Panc1 (cell line): Measurements from ENCODE around the gene GABRR2. TPM values are rescaled to one million over a fixed set of nuclear protein-coding genes. Genes with fewer than 3 reads are reported as not detected.

Source experiments
- ATAC-seq: fragments of 200-7000 bp; cut with Tn5 transposase; 2 replicates; pipeline ENCODE4 v1.9.1; 2020; ENCODE audit warnings: mild to moderate bottlenecking, moderate library complexity
- BruUV-seq: library from RNA; stranded (reverse); fragments of 400-500 nt; replicated peaks from 2 replicates; lab custom pipeline; 2021; lab: Mats Ljungman, UMichigan
- CTCF ChIA-PET: fragments of 300-600 bp; sonication (Branson Sonifier 250); formaldehyde crosslinking; loops from one replicate; lab custom pipeline; 2022; ENCODE audit warnings: antibody characterized with exemption; lab: Charles Lee
- POLR2A ChIA-PET: fragments of 300-600 bp; sonication (Branson Sonifier 250); formaldehyde crosslinking; loops from one replicate; lab custom pipeline; 2022; ENCODE audit warnings: antibody characterized with exemption; lab: Charles Lee
- DNase-seq: peaks from one replicate; pipeline ENCODE4 v3.0.0-alpha.2; 2010; ENCODE audit warnings: low read depth, low spot score
- H3K27ac ChIP-seq: 2 replicates; pipeline ENCODE4 v1.5.1; 2011; ENCODE audit warnings: mild to moderate bottlenecking, low read length, inconsistent platforms
- H3K27me3 ChIP-seq: fragments of 200-500 bp; sonication (Bioruptor generic); 2 replicates; pipeline ENCODE4 v1.6.0; 2014; ENCODE audit warnings: low read length, inconsistent platforms; ENCODE audit not compliant: control insufficient read depth, insufficient read depth
- H3K36me3 ChIP-seq: fragments of 200-500 bp; sonication (Bioruptor generic); 2 replicates; pipeline ENCODE4 v1.5.1; 2014; ENCODE audit warnings: inconsistent platforms, mild to moderate bottlenecking, low read length, moderate library complexity; ENCODE audit not compliant: control insufficient read depth, insufficient read depth
- H3K4me1 ChIP-seq: 2 replicates; pipeline ENCODE4 v1.5.1; 2011; ENCODE audit warnings: inconsistent platforms, mild to moderate bottlenecking, low read length, moderate library complexity; ENCODE audit not compliant: control insufficient read depth, insufficient read depth
- H3K4me3 ChIP-seq, 2 experiments: 2 replicates each; pipeline ENCODE4 v1.5.1; 2011 to 2012; ENCODE audit warnings: low read depth in 2 of 2, low read length in 2 of 2, mild to moderate bottlenecking in 2 of 2, inconsistent platforms in 1 of 2, moderate library complexity in 1 of 2
- H3K9me3 ChIP-seq: fragments of 200-500 bp; sonication (Bioruptor generic); 2 replicates; pipeline ENCODE4 v1.5.1; 2014; ENCODE audit warnings: low read depth, mild to moderate bottlenecking, inconsistent platforms, low read length, moderate library complexity; ENCODE audit not compliant: control insufficient read depth, insufficient read depth
- CTCF ChIP-seq: fragments of 450-650 bp; IDR thresholded peaks from 2 replicates; pipeline ENCODE4 v1.5.1; 2017; ENCODE audit warnings: mild to moderate bottlenecking
- POLR2AphosphoS5 ChIP-seq: IDR thresholded peaks from 2 replicates; pipeline ENCODE4 v1.6.1; 2012; ENCODE audit warnings: mild to moderate bottlenecking, low read depth, low read length, moderate library complexity
- REST ChIP-seq, 2 experiments: IDR thresholded peaks; 2 replicates each; pipeline ENCODE4 v1.6.1; 2011 to 2012; ENCODE audit warnings: low read depth in 2 of 2, control low read depth in 1 of 2, low read length in 1 of 2, mild to moderate bottlenecking in 1 of 2, moderate library complexity in 1 of 2; ENCODE audit not compliant: insufficient read depth in 1 of 2
- SIN3A ChIP-seq: IDR thresholded peaks from 2 replicates; pipeline ENCODE4 v1.6.1; 2012; ENCODE audit warnings: low read depth, mild to moderate bottlenecking, low read length, moderate library complexity, borderline replicate concordance; ENCODE audit not compliant: insufficient read depth
- TCF7L2 ChIP-seq: IDR thresholded peaks from 2 replicates; pipeline ENCODE4 v1.6.1; 2011; ENCODE audit warnings: mild to moderate bottlenecking, low read depth, low read length, inconsistent platforms
- in situ Hi-C: cut with HindIII; loops from 2 replicates; pipeline ENCODE4 v1.10.0; 2016; ENCODE audit warnings: low sequenced_read_pairs, low pct_unique_long_range_greater_than_20kb
- intact Hi-C: fragments of 100-400 bp; cut with micrococcal nuclease; formaldehyde crosslinking; loops from one replicate; pipeline ENCODE4 v1.10.0; 2022; ENCODE audit not compliant: unreplicated experiment
- total RNA-seq: library from RNA; stranded (reverse); gene quantifications from one replicate; pipeline ENCODE4 v1.2.1, GENCODE V29; 2021; ENCODE audit not compliant: unreplicated experiment

GABRR2 gene
- total RNA-seq, 1 experiment from 2014 or later = 0.18 TPM

- TF ChIP-seq TCF7L2 (no peak), REST (IDR thresholded peaks at IDR 0.05; ENCODE audit: insufficient read depth in 1 of 2, low read depth in 2 of 2, low read length in 1 of 2) (no peak), SIN3A (no peak), CTCF (no peak), POLR2AphosphoS5 (no peak)
- Histone ChIP-seq H3K4me3 (no peak overlapping the region), H3K27ac (no peak overlapping the region), H3K27me3 (no peaks in the 10 kb centered on the region), H3K36me3 (no peaks in the 10 kb centered on the region), H3K4me1 (no peaks in the 10 kb centered on the region), H3K9me3 (no peaks in the 10 kb centered on the region)
- intact Hi-C loops (no loop called here), in situ Hi-C loops (no loop called here)
- ChIA-PET CTCF (no interaction called here), POLR2A (no interaction called here)
- ATAC-seq (no peak), DNase-seq (no peak)
- no TSS peak for BruUV-seq
Observed at GRCh38 chr6:89251976-89252375, 63.1 kb downstream of the GABRR2 start.

- CTCF ChIA-PET = no interaction called here
- in situ Hi-C loops = no loop called here
Observed at GRCh38 chr6:89251170-89251569, 63.9 kb downstream of the GABRR2 start.

More at GRCh38 chr6:89251170-89251569, 63.9 kb downstream of the GABRR2 start:
- Histone ChIP-seq H3K36me3 (no peaks in the 10 kb centered on the region), H3K9me3 (no peaks in the 10 kb centered on the region), H3K27ac (no peak overlapping the region), H3K4me1 (no peaks in the 10 kb centered on the region), H3K4me3 (no peak overlapping the region), H3K27me3 (no peaks in the 10 kb centered on the region; the same call in 1 of the 2 replicates)
- BruUV-seq = no TSS peak
- DNase-seq = no peak
- intact Hi-C loops = no loop called here
- POLR2A ChIA-PET = no interaction called here
- TF ChIP-seq REST (IDR thresholded peaks at IDR 0.05; ENCODE audit: insufficient read depth in 1 of 2, low read depth in 2 of 2, low read length in 1 of 2) (no peak), POLR2AphosphoS5 (no peak), SIN3A (no peak), TCF7L2 (no peak), CTCF (no peak)
- ATAC-seq = no peak
